GM10266 (cell line): Measurements from ENCODE around the gene SPINDOC.
"Not testable (repeated sequence)": the region's sequence is repeated elsewhere in the genome, so short reads cannot be mapped to it uniquely, and the experiment has no call there.

Experiments
- DNase-seq: peaks from one replicate; pipeline ENCODE4 v3.0.0; 2012; ENCODE audit errors: extremely low spot score
- TF ChIP-seq, protein P1 (sequence below): IDR thresholded peaks from 2 replicates; pipeline ENCODE4 v1.5.1; 2012; ENCODE audit warnings: mild to moderate bottlenecking, low read depth; ENCODE audit not compliant: control insufficient read depth, insufficient read depth; ENCODE audit errors: missing control alignments

The SPINDOC gene

DNA sequence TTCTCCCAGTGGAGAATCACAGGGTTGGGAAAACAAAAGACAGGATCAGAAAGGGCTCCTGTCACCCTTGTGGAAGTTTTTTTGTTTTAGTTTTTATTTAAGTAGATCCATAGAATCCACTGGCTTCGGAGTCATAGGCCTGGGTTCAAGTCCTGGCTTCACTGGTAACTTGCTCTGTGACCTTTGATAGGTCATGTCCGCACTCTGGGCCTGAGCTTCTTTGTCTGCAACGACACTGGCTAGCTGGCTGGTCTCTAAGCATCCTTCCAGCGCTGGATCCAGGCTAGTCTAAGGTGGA lies 46.0 kb upstream of the SPINDOC start:
- TF ChIP-seq, protein P1, sequence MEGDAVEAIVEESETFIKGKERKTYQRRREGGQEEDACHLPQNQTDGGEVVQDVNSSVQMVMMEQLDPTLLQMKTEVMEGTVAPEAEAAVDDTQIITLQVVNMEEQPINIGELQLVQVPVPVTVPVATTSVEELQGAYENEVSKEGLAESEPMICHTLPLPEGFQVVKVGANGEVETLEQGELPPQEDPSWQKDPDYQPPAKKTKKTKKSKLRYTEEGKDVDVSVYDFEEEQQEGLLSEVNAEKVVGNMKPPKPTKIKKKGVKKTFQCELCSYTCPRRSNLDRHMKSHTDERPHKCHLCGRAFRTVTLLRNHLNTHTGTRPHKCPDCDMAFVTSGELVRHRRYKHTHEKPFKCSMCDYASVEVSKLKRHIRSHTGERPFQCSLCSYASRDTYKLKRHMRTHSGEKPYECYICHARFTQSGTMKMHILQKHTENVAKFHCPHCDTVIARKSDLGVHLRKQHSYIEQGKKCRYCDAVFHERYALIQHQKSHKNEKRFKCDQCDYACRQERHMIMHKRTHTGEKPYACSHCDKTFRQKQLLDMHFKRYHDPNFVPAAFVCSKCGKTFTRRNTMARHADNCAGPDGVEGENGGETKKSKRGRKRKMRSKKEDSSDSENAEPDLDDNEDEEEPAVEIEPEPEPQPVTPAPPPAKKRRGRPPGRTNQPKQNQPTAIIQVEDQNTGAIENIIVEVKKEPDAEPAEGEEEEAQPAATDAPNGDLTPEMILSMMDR, result no peak
- DNase-seq, result no peak

DNA sequence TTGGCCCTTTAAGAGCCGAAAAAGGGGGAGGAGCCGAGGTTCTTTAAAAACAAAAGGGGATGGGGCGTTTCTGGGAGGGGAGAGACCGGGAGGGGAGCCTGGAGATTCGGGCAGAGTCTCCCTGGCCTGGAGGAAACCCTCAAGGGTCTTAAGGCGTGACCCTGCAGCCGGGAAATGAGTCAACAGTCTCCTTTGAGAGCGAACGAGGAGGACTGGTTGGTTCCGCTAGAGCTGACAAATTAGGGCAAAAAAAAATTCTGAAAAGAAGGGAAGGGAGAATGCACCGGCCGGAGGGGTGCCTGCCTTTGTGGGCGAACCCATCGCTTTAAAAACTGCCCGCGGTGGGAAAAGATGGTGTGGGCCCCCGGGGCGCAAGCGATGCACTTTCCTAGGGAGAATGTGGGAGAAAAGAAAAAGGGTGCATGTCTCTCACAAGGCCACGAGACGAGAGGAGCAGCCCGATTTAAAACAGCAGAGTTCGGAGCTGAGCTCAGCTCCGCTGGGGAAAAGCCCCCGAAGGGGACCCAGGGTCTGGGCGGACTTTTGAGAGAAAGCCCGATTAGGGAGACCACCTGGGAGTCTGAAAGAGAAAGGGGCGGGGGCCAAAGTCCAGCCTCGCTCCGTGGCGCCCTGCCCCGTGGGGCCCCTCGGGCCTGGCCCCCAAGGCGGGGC lies 45.6 kb upstream of the SPINDOC start:
- peak; percentile 80 for DNase-seq
- TF ChIP-seq, protein P1, result no peak

GRCh38 chr11:63768237-63769041 lies 44.8 kb upstream of the SPINDOC start, which contains the start of gene ZFTA:
ZFTA (minus strand) TSS chr11:63768775; CDS start chr11:63768622, 153 bp downstream.
- peak; percentile 95 for DNase-seq
- TF ChIP-seq, protein P1, result peak; percentile 85

DNA sequence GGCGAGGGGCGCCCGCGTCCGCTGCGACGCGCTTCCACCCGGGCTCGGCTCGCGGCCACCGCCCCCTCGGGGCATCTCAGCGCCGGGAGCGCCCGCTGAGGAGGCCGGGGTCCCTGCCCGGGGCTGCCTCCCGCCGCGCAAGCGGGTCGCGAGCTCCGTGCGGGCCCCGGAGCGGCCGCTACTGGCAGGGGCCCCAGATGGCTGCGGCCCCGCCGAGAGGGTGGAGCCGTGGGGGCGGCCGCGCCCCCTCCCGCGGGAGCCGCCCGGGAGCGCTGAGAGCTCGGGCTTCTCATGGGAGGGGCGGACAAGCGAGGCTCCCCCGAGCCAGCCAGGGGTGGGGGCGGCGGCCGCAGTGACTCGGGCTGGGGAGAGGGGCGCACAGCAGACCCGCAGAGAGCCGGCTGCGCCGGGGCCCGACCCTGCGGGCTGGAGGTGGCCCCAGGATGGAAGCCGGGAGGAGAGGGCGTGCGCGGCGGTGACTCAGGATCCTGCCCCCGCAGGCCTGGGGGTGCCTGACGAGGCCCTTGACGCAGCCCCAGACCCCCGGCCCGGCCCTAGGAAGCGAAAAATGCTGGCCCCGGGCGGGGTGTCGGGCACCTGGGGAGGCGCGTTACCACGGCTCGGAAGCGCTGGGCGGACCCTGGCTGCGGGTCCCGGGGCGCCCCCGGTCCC lies 44.1 kb upstream of the SPINDOC start:
- TF ChIP-seq, protein P1, result no peak

DNA sequence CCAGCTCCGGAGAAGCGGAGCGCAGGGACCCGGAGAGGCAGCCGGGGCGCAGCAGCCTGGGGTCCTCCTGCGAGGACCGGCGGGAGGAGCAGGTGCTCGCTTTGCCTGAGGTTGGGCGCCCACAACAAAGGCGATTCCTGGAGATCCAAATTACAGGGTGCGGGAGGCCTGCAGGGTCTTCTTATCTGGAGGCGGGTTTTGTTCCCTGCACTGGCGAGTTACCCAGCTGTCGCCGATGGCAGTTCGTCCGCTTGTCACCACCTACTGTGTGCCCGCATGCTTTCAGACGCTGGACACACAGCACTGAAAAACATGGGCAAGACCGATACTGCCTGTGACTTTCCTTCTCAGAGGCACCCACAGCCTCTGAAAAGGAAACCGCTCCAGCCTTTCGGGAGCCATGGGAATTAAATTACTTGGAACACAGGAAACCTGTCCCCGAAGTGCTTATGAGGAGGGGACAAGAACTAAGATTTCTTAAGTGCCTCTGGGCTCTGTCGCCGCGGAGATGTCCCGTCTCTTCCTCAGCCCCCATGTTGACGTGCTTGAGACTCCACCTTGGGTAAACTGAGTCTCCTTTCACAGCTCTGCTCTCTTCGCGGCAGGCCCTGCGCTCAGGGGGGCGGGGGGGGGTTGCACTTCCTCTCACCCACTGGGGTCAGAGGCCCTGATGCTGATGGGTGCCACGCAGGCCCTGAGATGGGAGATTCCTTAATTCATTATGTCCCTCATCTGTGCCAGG lies 43.4 kb upstream of the SPINDOC start:
- DNase-seq, result no peak
- TF ChIP-seq, protein P1, result no peak

More for the DNA sequence above, 44.1 kb upstream of the SPINDOC start:
- peak; percentile 83 for DNase-seq

GRCh38 chr11:63770763-63771162 lies 42.5 kb upstream of the SPINDOC start:
- TF ChIP-seq, protein P1, result no peak
- DNase-seq, result no peak

DNA sequence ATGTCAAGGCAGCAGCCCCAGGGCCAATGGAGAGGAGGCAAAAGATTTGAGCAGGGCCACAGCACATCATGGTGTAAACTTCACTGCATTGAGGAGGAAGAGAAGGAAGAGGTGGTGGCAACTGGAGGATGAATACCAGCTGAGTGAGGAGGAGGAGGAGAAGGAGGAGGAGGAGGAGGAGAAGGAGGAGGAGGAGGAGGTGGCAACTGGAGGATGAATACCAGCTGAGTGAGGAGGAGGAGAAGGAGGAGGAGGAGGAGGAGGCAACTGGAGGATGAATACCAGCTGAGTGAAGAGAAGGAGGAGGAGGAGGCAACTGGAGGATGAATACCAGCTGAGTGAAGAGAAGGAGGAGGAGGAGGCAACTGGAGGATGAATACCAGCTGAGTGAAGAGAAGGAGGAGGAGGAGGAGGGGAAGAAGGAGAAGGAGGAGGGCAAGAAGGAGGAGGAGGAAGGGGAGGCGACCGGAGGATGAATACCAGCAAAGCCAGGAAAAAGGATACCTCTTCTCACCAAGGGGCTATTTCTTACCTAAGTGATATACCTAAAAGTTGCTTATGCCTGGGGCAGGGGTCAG lies 41.4 kb upstream of the SPINDOC start:
- DNase-seq, result not testable (repeated sequence)
